Ishikawa (cell line): ENCODE measurements around the gene LPCAT1.

Experiments used
- NFIC ChIP-seq: IDR thresholded peaks from 2 replicates; pipeline ENCODE4 v1.6.1; 2012
- RAD21 ChIP-seq: IDR thresholded peaks from 2 replicates; pipeline ENCODE4 v1.6.1; 2012; ENCODE audit warnings: low read depth
- TAF1 ChIP-seq: IDR thresholded peaks from 2 replicates; pipeline ENCODE4 v1.6.1; 2012; ENCODE audit warnings: low read depth, mild to moderate bottlenecking
- YY1 ChIP-seq: IDR thresholded peaks from 2 replicates; pipeline ENCODE4 v1.6.1; 2012; ENCODE audit warnings: low read depth

GRCh38 chr5:1512541-1513291, 11.0 kb downstream of the LPCAT1 start:
- TF ChIP-seq TAF1 (no peak), RAD21 (no peak), NFIC (no peak), YY1 (no peak)
